OCI-M1 (cell line): Measurements from ENCODE around the gene BRDT.

ENCODE experiments used
- DNase-seq: peaks from one replicate; lab custom pipeline; 2025; lab: John Stamatoyannopoulos, UW

BRDT gene

DNA sequence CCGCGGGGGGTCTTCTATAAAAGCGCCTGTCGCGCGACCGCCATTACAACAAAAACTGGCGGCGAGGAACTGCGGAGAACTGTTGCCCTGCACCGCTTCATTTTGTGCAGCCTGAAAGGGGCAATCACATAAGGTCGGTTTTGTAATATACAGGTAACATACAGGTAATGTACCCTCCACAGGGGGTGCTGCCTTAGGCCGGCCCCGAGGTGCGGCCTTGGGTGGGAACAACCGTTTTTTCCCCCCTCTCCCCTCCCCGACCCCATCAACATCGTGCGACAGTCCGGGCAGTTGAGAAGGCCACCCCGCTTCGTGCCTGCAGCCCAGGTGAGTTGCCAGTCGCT, at the start of gene BRDT:
BRDT (plus strand) TSS at position 46 of the 344 bp plus-strand sequence. CDS start 13,354 bp downstream, outside the sequence.
- no peak for DNase-seq

DNA sequence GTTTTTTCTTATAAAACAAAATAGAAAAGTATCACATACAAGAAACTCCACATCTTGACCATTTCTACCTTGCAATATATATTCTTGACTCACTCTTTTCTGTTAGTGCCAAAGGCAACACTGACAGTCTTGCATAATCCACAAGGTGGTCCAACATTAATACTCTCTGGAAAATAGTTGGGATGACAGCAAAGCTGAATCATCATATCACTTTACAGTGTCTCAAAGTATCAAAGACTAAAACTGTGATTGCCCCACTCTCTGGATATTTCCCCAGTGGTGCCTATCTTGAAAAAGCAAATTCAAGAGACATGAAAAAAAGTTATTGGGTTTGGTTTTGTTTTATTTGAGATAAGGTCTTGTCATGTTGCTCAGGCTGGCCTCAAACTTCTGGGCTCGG, 48.6 kb upstream of the BRDT start:
- no peak for DNase-seq

DNA sequence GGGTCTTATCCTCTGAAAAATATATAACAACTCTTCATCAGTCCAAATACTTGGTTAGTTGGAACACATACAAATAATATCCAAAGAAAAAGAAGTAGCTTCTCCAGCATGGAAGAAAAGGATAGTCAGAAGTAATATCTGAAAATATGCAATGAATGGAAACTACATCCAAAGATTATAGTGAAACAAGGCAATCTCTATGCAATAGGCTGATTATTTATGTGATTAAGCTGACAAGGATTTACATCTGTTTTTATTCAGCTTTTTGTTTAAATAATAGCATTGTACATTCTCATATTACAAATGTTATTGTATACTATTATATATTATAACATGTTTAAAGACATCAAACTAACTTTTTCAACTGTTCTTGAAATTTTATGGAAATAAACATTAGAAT, 48.0 kb upstream of the BRDT start:
- no peak for DNase-seq

DNA sequence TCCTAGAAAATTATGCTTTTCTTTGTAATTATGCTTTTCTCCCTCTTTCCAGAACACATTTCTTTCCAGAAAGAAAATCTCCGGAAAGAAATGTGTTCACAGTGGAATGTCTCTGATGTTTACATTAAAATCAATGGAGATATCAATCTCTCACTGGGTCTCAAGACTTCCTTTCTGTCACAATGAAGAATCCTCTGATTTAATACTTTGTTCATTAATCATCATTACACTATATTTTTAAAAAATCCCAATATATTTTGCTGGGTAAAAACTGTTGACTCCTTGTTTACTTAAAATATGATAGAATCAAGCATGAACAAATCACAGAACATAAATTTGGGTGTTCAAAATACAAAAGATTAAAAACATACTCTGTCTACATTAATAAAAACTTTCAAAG, 36.9 kb upstream of the BRDT start:
- DNase-seq, result no peak

DNA sequence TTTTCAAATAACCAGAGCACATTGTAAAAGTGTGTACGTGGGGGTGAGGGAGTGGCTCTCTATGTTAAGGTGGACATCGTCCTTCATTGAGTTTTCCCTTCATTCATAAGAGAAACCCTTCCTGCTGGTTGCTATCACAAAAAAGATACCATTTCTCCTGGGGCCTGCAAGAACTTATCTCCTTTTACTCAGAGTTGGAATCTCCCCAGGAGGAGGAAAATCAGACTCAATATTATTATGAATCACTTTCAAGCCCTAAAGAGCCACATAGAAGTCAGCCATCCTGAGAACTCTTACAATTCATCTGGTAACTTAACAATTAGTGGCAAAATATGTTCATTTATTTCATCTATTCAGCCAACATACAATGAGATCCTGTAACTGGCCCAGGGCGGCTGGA, 36.2 kb upstream of the BRDT start:
- no peak for DNase-seq

DNA sequence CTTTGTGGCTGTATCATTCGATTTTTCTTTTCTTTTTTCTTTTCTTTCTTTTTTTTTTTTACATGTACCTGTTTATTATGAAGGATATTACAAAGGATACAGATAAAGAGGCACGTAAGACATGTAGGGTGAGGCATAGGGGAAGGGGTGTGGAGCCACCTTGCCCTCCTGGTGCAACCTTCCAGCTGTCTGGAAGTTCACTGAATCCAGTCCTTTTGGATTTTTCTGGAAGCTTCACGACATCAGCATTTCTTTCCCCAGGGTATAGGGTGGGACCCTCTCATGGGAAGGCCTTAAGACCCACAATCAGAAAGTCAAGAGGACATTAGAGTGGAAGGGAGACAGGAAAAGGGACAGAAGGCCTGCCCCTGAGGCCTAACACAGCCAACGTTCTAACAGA, 33.2 kb upstream of the BRDT start:
- DNase-seq, result no peak

DNA sequence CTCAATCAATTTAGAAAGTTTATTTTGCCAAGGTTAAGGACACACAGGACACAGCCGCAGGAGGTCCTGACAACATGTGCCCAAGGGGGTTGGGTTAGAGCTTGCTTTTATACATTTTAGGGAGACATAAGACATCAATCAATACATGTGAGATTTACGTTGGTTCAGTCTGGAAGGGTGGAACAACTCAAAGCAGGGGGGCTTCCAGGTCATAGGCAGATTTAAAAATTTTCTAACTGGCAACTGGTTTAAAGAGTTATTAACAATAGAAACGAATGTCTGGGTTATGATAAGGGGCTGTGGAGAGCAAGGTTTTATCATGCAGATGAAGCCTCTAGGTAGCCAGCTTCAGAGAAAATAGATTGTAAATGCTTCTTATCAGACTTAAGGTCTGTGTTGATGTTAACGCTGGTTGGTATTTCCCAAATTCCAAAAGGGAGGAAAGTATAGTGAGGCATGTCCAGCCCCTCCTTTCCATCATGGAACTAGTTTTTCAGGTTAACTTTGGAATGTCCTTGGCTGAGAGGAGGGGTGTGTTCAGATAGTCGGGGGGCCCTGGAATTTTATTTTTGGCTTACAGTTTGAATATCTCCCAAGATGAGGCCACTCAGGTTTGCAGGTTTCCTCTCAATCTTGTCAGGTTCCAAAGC, 32.3 kb upstream of the BRDT start:
- no peak for DNase-seq

DNA sequence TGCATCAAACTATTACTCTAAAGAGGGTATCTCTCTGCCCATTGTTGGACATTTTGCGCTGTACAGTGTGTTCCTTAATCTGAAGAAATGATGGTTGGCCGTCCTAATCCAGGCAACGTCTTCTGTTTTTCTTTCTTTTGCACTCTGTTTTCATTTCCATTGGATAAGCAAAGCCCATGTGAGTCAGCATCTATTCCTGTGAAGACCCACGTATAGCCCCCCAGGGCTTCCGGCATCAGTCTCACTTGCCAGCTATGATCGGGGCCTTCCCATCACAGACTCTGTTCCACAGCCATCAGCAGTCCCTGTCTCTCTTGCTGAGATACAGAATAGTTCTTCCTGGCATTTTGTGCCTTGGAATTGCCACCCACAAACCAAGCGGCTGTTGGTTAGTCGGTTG, 29.2 kb upstream of the BRDT start:
- DNase-seq, result no peak

DNA sequence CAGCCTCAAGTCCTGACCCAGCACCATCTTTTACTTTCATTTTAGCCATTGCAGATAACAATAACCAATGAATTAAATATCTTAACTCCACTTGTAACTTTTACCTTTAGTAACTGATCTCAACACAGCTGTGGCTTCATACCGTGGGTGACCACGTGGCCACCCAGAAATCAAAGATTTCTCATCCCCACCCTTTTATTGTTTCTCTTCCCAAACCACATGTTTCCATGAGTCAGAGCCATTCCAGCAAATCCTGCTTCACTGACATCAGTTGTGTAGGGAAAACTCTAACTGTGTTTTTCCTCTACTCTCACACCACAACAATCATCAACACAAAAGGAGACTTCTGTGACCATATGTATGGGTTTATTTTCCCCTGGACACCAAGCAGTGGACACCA, 25.1 kb upstream of the BRDT start:
- DNase-seq, result no peak

DNA sequence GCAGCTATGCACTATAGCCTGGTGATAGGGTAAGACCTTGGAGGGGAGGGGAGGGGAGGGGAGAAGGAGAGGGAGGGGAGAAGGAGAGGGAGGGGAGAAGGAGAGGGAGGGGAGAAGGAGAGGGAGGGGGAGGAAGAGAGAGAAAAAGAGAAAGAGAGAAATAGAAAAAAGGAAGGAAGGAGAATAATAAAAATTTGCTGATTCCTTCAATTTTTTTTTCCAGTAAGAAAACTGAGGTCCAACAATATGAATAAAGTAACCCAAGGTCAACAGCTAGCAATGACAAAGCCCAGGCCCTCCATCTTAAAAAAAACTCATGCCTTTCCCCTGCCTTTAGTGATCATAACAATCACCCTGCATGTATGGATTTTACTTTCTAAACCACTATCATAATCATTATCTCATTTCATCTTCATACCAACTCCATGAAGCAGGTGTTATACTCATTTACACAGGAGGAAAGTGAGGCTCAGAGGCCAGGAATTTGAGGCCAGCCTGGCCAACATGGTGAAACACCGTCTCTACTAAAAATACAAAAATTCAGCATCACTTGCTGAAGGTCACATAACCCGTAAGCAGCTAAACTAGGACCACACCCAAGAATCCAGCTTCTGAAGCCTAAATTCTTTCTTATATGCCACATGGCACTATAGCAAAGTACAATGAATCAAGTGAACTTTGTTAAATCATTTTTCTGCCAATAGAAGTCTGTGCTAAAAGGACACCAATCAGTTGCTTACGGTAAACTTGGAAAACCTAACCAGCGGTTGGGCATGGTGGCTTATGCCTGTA, 23.4 kb upstream of the BRDT start:
- no peak for DNase-seq

DNA sequence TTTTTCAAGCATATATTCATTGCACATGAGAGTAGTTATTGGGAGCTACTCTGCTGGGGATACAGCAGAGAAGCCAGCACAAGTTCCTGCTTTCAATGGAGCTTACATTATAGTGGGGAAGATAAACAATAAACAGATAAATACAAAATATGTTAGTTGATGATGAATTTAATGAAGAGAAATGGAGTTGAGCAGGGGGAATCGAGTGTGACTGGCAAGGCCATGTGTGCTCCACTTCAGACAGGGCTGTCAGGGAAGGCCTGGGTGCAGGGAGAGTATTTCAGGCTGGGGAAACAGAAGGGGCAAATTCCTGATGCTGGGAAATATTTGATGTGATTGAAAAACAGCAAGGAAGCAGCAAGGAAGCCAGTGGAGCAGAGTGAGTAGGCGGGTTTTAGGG, 21.2 kb upstream of the BRDT start:
- DNase-seq, result no peak

DNA sequence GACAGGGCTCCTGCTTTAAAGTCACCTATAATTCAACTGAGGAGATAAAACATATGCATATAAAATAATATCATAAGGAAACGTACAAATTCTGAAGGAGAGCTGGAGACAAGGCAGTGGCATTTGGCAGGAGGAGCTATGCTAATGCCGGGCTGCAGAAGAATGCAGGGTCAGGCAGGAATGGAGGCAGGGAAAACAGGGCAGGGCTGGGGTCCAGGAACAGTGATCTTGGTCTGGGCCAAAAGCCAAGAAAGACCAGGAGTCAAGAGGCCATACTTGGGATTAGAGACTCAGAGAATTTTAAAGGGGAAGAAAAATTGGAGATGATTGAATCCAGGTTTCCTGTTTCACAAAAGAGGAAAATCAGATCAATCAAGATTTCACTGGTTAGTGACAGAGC, 20.0 kb upstream of the BRDT start:
- DNase-seq, result no peak

DNA sequence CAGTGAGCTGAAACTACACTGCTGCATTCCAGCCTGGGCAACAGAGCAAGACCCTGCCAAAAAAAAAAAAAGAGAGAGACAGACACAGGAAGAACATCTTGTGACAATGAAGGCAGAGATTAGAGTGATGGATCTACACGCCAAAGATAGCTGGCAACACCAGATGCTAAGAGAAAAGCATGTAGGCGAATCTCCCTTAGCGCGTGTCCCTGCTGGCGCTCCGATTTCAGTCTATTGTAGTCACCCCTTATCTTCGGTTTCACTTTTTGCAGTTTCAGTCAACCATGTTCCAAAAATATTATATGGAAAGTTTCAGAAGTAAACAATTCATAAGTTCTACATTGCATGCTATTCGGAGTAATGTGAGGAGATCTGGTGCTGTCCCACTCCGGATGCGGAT, 11.6 kb upstream of the BRDT start:
- DNase-seq, result no peak

DNA sequence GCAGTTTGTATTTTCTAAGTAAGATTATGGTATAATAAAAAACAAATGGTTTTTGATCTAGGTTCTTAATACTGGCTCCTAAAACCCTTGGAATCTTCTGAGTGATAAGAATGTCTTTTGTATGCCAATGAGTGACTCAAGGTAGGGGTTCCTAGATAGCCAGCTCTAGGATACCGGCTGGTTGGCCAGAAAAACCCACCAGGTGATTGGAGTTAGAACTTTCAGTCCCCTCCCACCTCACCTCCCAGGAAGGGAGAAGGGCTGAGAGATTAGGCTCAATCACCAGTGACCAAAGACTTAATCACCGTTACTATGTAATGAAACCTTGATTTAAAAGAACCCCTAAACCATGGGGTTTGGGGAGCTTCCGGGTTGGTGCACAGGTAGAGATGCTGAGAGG, 8.7 kb upstream of the BRDT start:
- DNase-seq, result no peak

DNA sequence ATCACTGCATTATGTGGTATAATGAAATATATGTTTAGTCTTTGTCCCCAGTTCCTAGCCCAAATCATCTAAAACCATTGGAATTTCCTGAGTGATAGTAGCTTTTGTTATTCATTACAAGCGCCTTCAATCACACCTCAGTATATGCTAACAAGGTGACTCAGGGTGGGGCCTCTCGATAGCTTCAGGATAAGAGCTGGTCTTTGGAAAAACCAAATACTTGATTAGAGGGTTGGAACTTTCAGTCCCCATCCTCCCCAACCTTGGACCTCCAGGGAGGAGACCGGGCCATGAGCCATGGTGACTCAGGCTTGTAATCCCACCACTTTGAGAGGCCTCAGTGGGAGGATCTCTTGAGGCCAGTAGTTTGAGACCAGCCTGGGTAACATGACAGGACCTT, 5.1 kb upstream of the BRDT start:
- DNase-seq, result no peak

DNA sequence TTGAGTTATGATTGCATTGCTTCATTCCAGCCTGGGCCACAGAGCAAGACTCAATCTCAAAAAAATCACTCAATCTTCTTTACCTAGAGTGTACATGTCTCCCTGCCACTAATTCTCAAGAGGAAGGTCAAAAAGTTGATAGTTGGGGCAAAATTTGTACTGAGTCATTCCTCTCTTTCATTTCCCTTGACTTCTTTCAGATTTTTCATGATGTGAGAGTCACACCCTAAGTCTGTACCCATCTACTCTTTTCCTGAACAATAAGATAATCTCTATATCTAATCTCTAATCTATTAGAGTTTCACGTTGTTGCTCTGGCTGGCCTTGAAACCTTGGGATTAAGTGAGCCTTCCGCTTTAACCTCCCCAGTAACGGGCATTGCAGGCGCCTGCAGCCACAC, 1.1 kb upstream of the BRDT start:
- no peak for DNase-seq

DNA sequence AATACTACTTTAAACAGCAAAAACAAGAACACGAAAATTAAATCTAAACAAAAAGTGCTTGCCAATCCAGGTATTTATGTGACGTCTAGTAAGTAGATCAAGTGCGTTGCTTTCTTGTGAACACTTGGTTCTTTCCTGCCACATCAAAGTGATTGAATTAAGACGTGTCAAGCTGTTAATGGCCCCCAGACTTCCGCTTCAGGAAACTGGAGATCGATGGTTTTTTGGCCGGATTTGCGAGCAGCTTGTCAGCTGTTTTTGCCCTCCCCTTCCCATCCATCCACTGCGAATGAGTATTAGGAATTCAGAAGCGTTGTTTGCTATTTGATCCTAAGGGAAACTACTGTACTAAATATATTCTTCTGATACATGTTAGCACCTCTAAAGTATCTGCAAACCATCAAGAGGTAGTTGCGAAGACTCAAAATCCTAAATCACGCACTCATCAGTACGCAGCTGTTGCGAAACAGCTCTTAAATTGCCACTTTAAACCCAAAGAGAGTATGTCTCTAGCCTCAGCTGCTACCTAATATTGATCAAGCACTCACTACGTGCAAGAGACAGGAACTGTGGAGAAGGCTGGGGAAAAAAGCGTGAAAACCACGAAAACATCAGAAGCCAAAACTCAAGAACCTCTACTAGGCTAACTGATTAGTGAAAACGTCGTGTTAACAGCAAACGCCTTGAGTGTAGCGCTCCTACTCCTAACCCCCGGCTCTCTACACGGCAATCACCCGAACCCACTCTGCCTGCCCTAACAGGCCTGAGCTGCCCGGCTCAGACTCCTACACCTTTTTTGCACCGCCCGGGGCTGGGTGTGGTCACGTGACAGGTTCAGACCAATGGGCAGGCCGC, 473 bp upstream of the BRDT start:
- DNase-seq, result no peak

DNA sequence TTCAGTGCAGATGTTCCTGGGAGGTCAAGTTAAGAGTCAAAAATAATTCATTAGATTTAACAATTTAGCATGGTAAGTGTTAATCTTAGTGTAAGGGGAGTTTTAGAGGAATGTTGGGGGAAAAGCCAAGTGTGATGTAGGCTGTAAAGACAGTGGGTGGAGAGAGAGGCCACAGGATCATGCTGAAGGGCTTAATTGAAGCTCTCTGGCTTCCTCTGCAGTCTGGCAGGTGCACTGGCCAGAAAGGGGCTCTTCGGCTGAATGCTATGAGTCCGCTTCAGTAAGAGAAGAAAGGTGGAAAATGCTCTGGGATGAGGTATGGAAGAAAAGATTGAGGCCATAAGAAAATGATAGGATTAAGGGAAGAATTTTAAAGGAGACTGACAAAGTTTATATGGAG, 3.0 kb downstream of the BRDT start:
- DNase-seq, result no peak

DNA sequence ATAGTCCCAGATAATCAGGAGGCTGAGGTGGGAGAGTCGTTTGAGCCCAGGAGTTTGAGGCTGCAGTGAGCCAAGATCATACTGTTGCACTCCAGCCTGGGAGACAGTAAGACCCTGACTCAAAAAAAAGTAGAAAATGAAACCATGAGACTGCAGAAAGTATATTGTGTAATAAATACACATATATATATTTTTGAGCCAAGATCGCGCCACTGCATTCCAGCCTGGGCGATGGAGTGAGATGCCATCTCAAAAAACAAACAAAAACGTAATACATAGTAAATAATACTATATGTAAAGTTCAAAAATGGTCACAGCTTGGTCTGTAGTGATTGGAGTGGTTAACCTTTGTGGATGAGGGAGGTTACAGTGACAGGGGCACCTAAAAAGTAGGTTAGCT, 9.7 kb downstream of the BRDT start:
- no peak for DNase-seq

DNA sequence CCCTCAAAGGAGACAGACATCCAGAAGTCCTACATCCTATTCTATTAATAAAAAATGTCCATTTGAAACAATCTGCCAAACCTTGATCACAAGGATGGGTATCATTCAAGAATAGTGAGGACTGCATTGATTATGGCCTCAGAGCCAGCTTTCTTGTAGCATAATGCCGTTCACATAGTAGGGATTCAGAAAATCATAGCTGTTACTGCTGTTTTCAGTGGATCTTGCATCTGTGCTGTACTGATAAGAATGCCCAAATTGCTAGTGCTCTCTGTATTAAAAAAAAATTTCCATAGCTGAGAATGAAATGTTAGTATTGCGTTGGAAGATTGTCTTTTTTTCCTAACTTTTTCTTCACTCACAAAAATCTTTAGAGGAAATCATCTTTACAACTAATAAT, 19.1 kb downstream of the BRDT start:
- no peak for DNase-seq

DNA sequence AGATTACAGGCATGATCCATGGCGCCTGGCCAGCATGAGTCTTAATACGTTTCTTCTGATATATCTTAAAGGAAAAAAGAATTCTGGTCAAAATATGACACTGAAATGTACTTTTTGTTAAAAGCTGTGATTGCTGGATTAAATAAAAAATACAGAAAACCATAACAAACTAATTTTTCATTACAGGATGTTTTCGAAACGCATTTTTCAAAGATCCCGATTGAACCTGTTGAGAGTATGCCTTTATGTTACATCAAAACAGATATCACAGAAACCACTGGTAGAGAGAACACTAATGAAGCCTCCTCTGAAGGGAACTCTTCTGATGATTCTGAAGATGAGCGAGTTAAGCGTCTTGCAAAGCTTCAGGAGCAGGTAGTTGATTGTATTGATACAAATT, 30.2 kb downstream of the BRDT start:
- no peak for DNase-seq

DNA sequence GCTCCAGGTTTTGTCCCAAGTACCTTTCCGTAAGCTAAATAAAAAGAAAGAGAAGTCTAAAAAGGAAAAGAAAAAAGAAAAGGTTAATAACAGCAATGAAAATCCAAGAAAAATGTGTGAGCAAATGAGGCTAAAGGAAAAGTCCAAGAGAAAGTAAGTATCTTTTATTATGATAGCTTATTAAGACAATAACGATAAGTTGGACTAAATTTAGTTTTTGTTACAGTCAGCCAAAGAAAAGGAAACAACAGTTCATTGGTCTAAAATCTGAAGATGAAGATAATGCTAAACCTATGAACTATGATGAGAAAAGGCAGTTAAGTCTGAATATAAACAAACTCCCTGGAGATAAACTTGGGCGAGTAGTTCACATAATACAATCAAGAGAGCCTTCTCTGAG, 31.5 kb downstream of the BRDT start:
- DNase-seq, result no peak

DNA sequence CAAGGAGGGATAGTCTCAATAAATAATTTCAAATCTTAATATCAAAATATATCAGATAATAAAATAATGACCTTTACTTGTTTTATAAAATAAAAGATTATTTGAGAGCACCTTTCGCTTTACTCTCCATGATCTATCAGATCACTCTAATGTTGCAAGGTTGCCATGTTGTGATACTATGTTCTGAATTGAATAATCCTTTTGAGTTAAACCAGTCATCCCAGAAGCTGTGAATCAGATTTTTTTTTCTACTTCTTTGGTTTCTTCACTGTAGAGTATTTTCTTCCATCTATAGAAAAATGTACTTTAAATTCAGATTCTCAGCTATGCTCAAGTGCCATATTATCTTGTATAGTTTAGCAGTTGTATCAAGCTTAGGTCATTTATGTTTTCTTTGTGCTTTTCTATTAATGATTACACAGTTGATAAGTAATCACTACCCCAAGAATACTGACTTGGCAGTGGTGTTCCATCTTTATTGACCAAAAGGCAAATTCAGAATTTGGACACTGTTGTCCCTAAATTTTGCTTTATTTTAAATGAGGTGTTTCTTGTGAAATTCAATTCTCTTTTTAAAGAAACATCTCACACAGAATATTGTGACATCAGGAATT, 32.9 kb downstream of the BRDT start:
- DNase-seq, result no peak
